Hematopoietic multipotent progenitor cell treated with erythropoietin and hydrocortisone succinate and interleukin-3 and kit ligand, for 17 days (in vitro differentiated cells): ENCODE results near the gene ZNF444.

ENCODE experiments used
- DNase-seq: peaks from one replicate; pipeline ENCODE4 v3.0.0-alpha.2; 2015; ENCODE audit warnings: low spot score

Gene ZNF444

DNA sequence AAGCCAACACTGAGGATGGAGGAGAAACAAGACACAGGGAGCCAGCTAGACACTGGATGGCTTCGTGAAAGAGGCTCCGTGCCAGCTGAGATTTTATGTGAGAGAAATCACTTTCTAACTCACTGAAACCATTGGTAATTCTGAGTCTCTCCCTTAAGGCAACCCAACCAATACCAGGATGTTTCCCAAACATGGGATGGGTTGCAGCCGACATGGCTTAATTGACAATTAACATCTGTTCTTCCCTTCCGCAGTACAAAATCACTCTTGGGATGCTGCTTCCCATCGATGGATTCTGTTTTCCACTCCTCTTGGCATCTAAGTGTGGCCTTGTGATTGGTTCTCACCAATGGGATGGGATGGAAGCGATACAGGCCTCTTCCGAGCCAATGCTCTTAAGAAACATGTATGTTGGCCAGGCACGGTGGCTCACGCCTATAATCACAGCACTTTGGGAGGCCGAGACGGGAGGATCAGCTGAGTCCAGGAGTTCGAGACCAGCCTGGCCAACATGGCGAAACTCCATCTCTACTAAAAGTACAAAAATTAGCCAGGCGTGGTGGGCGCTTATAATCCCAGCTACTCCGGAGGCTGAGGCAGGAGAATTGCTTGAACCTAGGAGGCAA, 17.7 kb upstream of the ZNF444 start:
- DNase-seq, result no peak

DNA sequence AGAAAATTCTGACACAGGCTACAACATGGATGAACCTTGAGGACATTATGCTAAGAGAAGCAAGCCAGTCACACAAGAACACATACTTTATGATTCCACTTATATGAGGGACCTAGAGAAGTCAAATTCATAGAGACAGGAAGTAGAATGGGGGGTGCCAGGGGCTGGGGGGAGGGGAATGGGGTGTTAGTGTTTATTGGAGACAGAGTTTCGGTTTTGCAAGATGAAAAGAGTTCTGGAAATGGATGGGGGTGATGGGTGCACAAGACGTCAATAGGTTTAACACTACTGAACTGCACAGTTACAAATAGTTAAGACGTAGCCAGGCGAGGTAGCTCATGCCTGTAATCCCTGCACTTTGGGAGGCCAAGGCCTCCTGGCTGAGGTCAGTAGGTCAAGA, 16.5 kb upstream of the ZNF444 start:
- DNase-seq, result no peak

DNA sequence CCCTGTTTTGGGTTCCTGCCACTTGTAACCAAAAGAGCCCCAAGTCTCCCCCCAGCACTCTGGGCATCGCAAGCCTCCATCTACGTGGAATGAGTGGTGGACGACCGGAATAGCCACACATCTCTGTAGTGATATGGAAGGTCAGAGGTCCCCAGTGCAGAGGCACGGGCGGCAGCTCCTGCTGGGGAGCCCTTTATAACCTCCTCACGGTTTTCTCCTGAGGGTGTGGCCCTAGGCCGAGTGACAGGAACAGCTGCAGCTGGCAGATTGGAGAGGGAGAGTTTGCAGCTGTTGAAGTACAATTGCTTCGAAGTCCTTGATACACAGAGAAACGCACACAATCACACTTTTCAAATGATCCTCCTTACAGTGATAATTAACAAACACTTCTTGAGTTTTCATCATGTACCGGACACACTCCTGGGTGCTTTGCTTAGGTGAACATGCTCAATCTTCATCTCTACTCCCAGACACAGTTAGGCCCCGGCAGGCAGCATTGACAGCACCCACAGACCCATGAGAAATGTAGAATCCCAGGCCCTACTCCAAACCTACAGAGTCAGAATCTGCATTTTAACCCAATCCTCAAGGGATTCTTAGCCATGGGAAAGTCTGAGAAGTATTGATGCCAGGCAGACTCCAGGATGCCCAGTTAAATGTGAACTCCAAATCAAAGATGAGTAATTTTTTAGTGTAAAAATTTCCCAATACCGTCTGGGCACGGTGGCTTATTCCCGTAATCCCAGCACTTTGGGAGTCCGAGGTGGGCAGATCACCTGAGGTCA, 15.1 kb upstream of the ZNF444 start:
- DNase-seq, result peak; percentile 79

DNA sequence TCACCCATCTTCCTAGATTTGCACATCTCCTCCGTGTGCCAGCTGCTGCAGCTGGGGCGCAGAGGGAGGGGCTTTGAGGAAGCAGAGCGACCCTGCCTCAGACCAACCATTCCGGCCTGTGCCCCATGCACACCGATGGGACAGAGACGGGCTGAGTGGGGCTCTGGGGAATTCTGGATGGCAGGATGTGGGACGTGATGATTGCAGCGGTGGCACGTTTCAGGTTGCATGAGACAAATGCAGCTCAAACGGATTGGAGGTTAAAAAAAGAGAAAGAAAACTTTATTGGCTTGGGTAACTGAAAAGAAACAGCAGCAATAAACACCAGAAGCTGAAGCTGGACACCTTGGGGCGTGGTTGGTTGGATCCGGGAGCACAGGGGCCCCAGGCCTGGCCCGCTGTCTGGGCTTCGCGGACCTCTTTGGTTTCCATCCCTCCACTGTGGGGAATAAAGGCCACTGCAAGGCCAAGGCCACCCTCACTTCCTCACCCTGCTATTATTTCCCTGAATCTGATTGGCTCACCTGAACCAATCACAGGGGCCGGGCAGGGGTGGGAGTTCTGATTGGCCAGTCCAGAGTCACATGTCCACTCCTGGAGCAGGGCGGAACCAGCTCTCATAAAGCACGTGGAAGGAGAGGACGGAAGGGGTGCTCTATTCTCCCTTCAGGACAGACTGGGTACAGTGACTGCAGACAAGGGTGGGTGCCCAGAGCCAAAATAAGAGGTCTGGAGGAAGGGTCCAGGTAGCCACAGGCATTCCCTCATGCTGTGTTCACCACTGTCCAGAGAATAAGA, 13.9 kb upstream of the ZNF444 start:
- no peak for DNase-seq

DNA sequence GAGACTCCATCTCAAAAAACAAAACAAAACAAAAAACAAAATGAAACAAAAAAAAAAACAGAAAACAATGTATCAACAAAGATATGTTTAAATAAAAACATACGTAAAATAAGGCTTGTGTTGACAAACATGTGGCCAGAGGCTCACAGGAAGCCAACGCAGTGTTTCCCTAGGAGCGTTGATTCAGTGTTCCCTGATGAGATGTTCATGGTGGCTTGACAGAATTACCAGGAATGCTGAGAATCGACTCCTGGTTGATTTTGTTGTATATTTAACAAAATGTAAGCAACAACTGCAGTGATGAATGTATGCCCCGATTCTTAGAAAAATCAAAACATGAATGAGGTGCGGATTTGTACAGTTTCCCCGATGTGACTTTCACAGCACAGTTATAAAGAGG, 11.1 kb upstream of the ZNF444 start:
- no peak for DNase-seq

DNA sequence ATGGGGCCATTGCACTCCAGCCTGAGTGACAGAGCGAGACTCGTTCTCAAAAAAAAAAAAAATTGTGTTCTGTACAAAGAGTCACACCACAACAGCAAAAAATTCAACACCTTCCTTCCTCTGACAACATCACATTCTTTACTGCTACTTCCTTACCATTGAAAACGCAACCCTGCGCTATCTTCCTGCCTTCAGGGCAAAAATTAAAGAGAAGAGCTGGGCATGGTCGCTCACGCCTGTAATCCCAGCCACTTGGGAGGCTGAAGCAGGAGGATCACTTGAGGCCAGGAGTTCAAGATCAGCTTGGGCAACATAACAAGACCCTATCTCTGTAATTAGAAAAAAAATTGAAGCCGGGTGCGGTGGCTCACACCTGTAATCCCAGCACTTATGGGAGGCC, 9.4 kb upstream of the ZNF444 start:
- DNase-seq, result no peak

DNA sequence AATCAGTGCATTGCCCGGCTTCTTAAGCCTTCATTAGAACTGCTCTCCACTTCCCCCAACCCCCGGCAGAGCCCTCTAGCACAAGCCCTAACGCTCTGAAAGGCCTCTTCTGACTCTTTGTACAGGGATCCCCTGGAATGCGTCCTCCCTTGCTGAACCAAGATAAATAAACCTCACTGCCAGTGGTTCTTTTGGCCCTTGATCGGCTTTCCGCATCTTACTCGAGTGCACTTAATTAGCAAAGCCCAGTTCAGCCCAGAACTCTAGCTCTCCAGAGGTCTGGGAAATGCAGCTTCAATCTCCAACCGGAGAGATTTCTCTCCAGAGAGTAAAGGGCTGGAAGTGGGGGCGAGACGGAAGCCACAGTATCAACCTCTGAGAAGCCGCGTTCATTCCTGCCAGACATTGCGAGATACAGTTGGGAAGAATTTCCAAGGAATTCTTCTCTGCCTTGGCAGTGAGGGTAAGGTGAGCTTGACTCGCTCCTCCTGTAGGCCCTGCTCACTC, 8.7 kb upstream of the ZNF444 start:
- no peak for DNase-seq

DNA sequence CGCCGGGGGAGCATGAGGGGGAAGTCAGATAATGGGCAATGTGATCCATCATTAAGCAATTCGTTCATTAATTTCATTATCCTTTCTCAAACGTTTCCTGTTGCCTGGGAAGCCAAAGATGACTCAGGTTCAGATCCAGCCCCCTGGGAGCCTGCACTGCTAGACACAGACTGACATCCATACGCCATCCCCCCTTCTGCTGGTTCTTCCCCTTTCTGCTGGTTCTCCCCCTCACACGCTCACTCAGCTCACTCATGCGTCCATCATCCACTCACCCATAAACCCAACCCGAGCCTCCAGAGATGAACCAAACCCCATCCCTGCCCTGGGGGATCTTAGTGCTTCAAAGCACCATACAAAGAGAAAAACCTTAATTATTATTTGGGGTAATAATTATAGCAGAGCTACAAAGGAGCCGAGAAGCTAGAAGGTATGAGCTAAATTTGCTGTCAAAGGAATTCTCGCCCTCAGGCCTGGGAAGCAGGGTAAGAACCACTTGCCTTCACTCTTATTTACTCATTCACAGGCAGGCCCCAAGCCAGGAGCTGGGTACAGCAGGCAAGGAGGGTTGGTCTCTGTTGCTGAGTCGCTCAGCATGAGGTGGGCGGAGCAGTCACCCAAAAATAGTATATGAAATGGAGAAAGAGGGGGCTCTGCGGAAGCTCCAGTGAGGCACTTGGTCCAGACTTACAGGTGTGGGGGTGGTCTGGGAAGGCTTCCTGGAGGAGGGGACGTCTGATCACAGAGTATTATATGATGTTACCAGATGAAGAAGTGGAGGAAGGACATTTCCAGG, 7.0 kb upstream of the ZNF444 start:
- peak; percentile 44 for DNase-seq

DNA sequence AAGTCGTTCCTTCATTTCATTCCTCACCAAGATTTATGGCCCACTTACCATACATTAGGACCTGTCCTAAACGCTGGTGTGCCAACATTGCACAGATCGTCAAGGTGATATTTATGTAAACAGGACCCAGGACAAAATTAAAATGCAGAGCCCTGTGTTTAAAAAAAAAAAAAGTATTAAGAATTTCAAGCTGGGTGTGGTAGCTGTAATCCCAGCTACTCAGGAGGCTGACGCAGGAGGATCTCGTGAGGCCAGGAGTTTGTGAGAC, 6.5 kb upstream of the ZNF444 start:
- no peak for DNase-seq

DNA sequence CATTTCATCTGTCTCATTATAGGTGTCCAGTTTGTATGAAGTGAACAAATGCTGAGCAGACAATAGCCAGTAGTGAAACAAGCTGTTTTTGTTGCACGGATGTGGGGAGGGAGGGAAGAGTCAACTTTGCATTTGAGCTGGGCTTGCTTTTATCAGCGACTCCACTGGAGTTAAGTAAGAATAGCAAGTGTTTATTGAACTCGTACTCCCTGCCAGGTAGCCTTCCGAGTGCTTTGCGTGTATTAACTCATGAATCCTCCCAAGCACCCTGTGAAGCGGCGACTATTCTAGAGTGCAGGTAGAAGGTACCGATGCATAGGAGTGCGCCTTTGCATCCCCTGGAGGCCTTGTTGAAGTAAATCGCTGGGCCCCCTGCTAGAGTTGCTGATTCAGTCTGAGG, 4.7 kb upstream of the ZNF444 start:
- DNase-seq, result no peak

DNA sequence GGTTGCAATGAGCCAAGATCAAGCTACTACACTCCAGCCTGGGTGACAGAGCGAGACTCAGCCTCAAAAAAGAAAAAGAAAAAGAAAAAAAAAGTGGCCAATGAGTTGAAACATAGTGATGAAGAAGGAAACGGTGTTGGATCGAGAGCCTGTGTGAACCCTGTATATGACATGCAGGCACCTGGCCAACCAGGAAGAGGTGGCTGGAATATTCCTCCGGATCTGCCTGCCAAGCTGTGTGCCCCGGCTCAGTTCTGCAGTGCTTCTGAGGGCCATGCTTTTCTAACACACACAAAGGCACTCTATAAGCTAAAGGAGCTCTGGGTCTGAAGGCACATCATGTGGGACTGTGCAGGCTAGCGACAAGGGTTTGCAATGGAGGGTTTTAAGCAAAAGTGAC, 3.7 kb upstream of the ZNF444 start:
- DNase-seq, result no peak

DNA sequence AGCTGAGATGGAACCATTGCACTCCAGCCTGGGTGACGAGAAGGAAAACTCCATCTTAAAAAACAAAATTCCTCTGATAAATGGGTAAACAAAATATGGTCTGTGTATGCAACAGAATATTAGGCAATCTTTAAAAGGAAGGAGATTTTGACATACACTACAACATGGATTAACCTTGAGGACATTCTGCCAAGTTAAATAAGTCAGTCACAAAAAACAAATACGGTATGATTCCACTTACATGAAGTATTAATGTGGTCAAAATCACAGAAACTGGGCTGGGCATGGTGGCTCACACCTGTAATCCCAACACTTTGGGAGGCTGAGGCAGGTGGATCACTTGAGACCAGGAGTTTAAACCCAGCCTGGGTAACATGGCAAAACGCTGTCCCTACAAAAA, 3.0 kb upstream of the ZNF444 start:
- DNase-seq, result no peak

DNA sequence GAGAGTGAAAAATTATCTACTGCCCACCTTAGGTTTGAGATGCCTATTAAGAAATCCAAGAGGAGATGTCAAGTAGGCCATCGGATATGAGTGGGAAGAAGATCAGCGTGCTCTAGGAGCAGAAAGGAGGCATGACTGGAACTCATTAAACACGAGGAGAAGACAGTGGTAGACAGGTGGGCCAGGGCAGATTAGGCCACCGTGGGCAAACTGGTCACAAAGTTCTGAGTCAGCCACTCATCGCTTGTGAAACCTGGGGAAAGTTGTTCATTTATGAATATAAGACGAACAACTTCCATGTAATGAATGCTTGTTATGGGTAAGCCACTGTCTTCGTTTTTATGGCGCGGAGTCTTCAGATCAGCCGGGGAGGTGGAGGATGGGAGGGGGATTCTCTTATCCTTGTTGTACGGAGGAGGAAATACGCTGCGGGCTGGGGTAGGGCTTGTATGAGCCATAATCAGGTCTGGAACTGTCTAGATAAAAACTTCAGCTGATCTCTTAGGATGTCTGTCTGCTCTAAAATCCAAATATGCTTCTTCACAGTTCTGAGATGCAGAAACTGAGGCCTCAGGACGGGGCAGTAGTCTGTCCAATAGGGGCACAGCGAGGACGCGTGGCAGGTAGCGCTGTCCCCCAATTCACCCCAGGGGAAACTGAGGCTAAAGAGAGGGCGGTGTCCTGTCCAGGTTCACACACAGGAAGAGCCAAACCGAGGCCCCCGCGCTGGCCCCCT, 1.1 kb upstream of the ZNF444 start:
- no peak for DNase-seq

DNA sequence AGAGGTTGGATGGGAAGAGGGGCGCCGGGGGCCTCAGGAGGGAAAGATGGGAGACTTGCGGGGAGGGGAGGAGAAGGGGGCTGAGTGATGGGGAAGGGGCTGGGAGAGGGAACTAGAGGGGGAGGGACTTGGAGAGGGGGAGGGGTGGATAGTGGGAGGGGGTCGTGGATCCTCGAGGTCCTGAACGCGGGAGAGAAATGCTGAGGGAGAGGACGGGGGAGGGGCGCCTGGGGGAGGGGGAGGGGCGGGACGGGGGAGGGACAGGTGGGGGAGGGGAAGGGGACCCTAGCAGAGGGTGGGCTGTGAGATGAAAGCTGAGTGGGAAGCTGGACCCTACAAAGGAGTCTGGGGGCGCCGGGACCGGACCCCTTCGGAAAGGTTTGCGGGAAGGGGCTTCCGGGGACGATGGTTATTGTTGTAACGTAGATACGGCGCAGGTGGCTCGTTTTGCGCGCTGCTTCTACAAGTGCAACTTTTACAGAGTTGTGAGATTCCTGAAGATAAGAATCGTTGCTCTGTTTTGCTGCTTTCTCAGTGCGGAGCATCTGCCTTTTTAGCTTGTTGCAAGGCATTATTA, 418 bp downstream of the ZNF444 start:
- DNase-seq, result peak; percentile 7

DNA sequence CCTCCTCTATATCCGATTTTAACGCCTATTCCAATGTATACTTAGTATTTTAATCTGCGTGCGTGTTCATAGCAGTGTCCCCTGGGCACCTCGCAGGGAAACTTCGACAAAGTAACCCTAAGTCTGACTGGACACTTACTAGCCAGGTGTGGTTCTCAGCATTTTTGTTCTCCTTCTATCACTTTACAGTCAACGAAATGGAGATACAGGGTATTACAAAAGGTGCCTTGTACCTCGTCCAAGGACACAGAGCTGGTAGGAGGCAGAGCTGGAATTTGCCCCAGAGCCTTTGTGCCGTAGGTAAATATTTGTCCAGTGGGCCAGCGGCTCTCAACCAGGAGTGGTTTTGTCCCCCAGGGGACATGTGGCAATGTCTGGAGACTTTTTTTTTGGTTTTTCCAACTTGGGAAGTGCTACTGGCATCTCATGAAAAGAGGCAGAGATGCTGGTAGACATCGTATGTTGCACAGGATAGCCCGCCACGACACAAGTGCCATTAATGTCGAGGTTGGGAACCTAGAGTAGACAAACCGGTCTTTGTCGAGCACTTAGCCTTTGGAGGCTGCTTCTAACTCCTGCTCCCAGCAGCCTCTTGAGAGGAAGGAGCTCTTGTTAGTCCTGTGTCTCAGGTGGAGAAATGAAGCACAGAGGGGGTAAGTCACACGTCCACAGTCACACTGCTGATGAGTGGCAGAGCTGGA, 1.1 kb downstream of the ZNF444 start:
- no peak for DNase-seq

DNA sequence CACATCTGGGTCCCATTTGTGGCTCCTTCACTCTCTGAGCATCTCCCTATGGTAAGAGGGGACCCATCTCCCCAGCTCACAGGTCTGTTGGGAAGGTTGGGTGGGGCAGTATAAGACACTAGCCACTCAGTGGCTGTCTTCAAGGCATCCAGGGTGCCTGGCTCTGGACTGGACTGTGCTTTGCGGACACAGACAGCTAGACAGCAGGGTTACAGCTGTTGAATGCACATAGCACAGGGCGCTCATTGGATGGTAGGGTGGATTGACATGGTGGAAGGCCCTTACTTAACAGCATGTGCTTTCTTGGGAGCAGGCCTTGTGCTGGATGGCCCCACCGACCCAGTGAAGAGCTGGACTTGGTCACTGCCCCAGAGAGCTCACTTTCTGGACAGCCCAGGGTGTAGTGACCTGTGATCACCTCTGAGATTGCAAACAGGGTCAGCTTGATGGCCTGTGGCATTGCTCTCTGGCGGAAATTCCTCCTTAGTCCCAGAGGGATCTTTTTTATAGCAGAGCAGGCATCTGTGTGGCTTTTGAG, 1.9 kb downstream of the ZNF444 start:
- DNase-seq, result no peak

DNA sequence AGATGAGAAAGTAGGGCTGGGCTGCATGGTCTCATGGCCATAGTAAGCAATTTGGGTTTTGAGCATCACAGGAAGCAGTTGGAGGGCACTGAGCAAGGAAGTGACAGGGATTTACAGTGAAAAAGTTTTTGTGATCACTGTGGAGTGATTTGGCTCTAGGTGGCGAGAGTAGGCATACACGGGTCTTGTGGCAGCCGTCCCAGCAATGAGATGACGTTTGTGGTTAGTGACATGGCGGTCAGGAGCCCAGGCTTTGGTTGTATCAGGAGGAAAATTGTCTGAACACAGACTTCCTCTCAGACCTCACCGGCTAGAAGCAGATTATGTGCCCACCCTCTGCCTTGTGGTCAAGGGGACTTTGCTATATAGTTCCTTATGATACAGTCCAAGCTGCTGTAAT, 3.3 kb downstream of the ZNF444 start:
- DNase-seq, result no peak

DNA sequence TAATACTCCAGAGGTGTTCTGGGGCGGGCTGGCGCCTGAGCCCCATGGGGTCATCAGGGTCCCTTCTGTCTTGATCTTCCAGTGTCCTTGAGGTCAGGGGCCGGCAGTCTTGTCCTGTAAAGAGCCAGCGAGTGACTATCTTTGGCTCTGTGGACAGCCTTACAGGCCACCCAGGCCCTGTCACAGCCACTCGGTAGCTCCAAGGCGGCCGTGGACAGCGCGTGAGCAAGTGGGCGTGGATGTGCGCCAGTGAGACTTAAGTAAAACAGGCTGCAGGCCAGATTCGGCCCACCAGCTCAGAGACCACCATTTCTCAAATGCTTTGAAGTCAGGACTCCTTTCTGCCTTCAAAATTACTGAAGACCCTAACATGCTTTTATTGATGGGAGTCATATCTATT, 3.7 kb downstream of the ZNF444 start:
- DNase-seq, result no peak

DNA sequence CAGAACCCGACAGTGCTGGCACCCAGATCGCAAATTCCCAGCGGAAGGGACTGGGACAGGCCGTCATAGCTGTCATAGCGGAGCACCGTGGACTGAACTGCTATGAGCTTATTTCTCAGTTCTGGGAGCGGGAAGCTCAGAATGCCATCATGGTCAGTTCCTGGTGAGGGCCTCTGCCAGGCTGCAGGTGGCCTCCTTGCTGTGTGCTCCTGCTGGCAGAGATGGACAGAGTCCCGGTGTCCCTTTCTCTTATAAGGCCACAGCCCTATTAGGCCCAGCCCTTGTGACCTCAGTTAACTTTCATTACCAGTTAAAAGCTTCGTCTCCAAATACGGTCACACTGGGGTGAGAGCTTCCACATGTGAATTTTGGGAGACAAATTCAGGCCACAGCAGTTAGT, 4.6 kb downstream of the ZNF444 start:
- DNase-seq, result no peak

DNA sequence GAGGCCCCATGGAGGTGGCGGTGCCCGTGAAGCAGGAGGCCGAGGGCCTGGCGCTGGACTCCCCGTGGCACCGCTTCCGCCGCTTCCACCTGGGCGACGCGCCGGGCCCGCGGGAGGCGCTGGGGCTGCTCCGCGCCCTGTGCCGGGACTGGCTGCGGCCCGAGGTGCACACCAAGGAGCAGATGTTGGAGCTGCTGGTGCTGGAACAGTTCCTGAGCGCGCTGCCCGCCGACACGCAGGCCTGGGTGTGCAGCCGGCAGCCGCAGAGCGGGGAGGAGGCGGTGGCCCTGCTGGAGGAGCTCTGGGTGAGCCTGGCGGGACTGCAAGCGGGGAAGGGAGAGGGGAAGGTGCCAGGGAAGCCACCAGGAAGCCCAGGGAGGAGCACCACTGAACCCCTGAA, 5.8 kb downstream of the ZNF444 start:
- DNase-seq, result no peak
